ENCODE results near the gene CACHD1.

Gene CACHD1

DNA sequence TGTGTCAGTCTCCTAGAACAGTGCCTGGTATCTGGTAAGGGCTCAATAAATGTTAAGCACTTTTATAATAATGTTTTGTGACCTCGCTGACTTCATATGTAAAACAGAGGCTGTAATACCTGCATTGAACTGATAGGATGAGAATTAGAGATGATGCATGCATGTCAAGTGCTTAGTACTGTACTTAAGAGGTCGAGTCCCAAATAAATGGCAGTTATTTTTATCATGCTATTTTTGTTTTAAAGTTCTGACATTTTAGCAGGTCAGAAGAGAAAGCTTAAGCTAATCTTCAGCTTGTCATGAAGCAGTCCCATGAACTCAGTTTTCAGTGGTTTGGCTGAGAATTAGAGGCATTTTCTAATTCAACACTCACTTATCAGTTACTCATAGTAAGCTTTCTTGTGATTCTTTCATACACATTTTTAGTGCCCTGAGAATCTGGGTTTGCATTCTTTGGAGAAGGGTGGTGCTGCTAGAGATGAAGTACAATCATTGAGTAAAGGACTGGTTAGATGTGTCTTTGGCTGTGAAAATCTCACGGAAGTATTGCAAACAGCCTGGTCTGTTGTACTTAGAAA is 199.3 kb downstream of the CACHD1 start:
- Histone ChIP-seq H3K36me3 (peaks cover 2% of the 10 kb centered on the region), H3K9me3 (ENCODE audit: severe bottlenecking) (no peaks in the 10 kb centered on the region), H3K27ac (no peak overlapping the region), H3K27me3 (ENCODE audit: insufficient read depth, low read depth, severe bottlenecking) (no peaks in the 10 kb centered on the region), H3K4me3 (ENCODE audit: low read depth, low read length) (no peak overlapping the region)
- TF ChIP-seq, protein P1, sequence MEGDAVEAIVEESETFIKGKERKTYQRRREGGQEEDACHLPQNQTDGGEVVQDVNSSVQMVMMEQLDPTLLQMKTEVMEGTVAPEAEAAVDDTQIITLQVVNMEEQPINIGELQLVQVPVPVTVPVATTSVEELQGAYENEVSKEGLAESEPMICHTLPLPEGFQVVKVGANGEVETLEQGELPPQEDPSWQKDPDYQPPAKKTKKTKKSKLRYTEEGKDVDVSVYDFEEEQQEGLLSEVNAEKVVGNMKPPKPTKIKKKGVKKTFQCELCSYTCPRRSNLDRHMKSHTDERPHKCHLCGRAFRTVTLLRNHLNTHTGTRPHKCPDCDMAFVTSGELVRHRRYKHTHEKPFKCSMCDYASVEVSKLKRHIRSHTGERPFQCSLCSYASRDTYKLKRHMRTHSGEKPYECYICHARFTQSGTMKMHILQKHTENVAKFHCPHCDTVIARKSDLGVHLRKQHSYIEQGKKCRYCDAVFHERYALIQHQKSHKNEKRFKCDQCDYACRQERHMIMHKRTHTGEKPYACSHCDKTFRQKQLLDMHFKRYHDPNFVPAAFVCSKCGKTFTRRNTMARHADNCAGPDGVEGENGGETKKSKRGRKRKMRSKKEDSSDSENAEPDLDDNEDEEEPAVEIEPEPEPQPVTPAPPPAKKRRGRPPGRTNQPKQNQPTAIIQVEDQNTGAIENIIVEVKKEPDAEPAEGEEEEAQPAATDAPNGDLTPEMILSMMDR (IDR thresholded peaks at IDR 0.05; ENCODE audit: low read depth, low read length) = no peak
- DNase-seq = no peak

DNA sequence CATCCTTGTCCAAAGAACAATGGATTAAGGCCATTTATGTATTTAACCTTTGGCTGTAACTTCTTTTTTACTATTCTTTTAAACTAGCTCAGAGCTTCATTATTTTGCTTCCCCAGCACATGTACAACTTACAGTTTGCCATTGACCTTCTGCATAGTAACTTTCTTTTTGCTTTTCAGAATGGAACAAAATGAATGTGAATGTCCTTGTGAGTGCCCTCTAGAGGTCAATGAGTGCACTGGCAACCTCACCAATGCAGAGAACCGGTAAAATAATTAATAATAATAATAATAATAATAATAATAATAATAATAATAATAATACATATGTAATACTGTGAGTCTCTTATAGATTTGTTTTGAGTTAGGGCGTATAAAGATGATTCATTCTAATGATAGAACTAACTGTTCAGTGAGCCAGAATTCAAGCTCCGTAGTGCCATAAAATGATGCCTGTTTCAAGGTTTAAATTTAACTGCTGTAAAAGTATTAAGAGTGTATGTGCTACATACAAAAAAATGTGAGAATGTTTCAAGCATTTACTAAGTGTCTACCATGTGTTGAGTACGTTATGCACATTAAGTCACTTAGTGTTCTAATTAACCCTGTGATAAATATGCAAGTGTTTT is 205.9 kb downstream of the CACHD1 start:
- Histone ChIP-seq H3K27me3 (ENCODE audit: insufficient read depth, low read depth, severe bottlenecking) (no peaks in the 10 kb centered on the region), H3K9me3 (ENCODE audit: severe bottlenecking) (no peaks in the 10 kb centered on the region), H3K4me3 (ENCODE audit: low read depth, low read length) (no peak overlapping the region), H3K36me3 (peaks cover 2% of the 10 kb centered on the region), H3K27ac (no peak overlapping the region)
- no peak for DNase-seq
- TF ChIP-seq, protein P1 (IDR thresholded peaks at IDR 0.05; ENCODE audit: low read depth, low read length) = peak; percentile 51

DNA sequence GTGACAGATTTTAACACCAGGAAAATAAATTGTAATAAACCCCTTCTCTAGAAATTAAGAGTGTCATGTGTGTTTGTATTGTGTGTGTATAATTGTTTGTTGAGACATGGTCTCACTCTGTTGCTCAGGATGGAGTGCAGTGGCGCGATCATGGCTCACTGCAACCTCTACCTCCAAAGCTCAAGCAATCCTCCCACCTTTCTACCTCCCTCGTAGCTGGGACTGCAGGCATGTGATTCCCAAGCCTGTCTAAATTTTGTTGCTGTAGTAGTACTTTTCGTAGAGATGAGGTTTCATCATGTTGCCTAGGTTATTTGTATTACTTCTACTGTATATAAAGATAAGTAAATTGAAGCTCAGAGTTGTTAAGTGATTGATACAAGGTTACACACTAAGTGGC is 206.5 kb downstream of the CACHD1 start:
- H3K4me3 ChIP-seq (ENCODE audit: low read depth, low read length) = no peak overlapping the region
- peaks cover 2% of the 10 kb centered on the region for H3K36me3 ChIP-seq
- TF ChIP-seq, protein P1 (IDR thresholded peaks at IDR 0.05; ENCODE audit: low read depth, low read length) = no peak
- H3K9me3 ChIP-seq (ENCODE audit: severe bottlenecking) = no peaks in the 10 kb centered on the region
- no peak overlapping the region for H3K27ac ChIP-seq
- no peak for DNase-seq
- no peaks in the 10 kb centered on the region for H3K27me3 ChIP-seq (ENCODE audit: insufficient read depth, low read depth, severe bottlenecking)

DNA sequence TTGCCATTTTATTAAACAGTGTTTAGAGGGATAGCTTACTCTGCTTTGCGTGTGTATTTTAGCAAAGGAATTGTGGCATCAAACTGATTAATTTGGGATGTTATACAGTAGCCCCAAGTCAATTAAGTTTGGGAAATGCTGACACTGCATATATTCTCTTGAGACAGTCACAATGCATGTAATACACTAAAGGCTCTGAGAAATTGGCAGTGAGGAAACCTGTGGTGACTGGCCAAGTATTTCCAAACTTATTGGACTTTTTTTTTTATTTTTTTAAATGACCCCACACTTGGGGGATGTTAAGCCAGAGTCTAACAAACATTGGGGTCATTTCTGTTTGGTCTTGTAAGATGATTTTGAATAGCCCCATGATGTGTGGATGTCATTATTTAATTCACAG is 207.6 kb downstream of the CACHD1 start:
- H3K36me3 ChIP-seq = peaks cover 10% of the 10 kb centered on the region
- no peak overlapping the region for H3K27ac ChIP-seq
- TF ChIP-seq, protein P1 (IDR thresholded peaks at IDR 0.05; ENCODE audit: low read depth, low read length) = no peak
- no peaks in the 10 kb centered on the region for H3K27me3 ChIP-seq (ENCODE audit: insufficient read depth, low read depth, severe bottlenecking)
- no peak overlapping the region for H3K4me3 ChIP-seq (ENCODE audit: low read depth, low read length)
- H3K9me3 ChIP-seq (ENCODE audit: severe bottlenecking) = no peaks in the 10 kb centered on the region
- DNase-seq = no peak

DNA sequence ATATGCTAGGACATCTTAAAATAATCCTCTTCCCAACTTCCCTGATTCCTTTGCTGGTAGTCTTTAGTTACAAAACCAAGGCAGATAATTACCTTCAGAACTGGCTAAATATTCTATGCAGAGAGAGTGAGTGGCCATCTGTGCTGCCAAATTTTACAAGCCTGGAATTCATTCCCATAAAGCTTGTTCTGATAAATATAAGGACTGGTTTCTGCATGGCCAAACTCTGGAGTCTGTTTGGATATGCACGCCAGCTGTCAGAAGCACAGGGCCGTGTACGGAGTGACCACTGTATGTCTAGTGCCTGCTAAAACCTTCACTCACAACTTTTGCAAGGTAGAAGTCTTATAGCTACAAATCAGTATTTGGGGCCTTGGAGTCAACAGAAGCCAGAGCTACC is 208.4 kb downstream of the CACHD1 start:
- Histone ChIP-seq H3K36me3 (peaks cover 11% of the 10 kb centered on the region), H3K4me3 (ENCODE audit: low read depth, low read length) (no peak overlapping the region), H3K27ac (no peak overlapping the region), H3K27me3 (ENCODE audit: insufficient read depth, low read depth, severe bottlenecking) (no peaks in the 10 kb centered on the region), H3K9me3 (ENCODE audit: severe bottlenecking) (no peaks in the 10 kb centered on the region)
- no peak for DNase-seq
- TF ChIP-seq, protein P1 (IDR thresholded peaks at IDR 0.05; ENCODE audit: low read depth, low read length) = no peak

DNA sequence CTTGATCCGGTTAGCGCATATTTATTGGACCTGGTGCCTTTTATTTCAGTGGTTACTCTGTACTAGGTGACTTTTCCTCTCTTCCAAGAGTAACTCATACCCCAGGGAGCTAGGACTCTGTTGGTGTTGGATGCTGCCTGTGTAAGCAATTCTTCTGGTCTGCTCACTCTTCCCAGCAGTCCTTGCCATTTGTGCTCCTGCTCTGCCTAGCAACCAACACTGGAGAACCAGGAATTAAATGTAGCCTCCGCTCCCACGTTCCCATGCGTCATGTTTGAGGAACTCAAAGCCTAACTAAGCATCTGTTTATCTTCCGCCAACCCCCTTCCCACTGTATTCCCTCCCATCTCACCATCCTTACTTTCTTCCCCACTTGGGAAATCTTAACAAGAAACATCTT is 209.2 kb downstream of the CACHD1 start:
- H3K27ac ChIP-seq = no peak overlapping the region
- peaks cover 15% of the 10 kb centered on the region; the same call in 1 of the 2 replicates for H3K36me3 ChIP-seq
- no peak for DNase-seq
- TF ChIP-seq, protein P1 (IDR thresholded peaks at IDR 0.05; ENCODE audit: low read depth, low read length) = no peak
- no peak overlapping the region for H3K4me3 ChIP-seq (ENCODE audit: low read depth, low read length)
- no peaks in the 10 kb centered on the region for H3K27me3 ChIP-seq (ENCODE audit: insufficient read depth, low read depth, severe bottlenecking)
- no peaks in the 10 kb centered on the region for H3K9me3 ChIP-seq (ENCODE audit: severe bottlenecking)
